HepG2 (cell line): ENCODE measurements around the gene MTOR. TPM values are rescaled to one million over a fixed set of nuclear protein-coding genes. Genes with fewer than 3 reads are reported as not detected.

Experiments used
- ATAC-seq: fragments of 200-7000 bp; cut with Tn5 transposase; 3 replicates; pipeline ENCODE4 v1.9.1; 2020; ENCODE audit warnings: mild to moderate bottlenecking, moderate library complexity
- BruUV-seq: library from RNA; stranded (reverse); fragments of 400-500 nt; replicated peaks from 2 replicates; lab custom pipeline; 2021; lab: Mats Ljungman, UMichigan
- CTCF ChIA-PET: fragments of 300-600 bp; formaldehyde crosslinking; extraction: SDS; loops from one replicate; lab custom pipeline; 2021; ENCODE audit warnings: low total read pairs, inconsistent platforms, low intra/inter-chr PET ratio; lab: Yijun Ruan, JAX
- POLR2A ChIA-PET: fragments of 350-600 bp; sonication (Branson Sonifier 250); formaldehyde crosslinking; loops from one replicate; lab custom pipeline; 2020; ENCODE audit warnings: antibody characterized with exemption, inconsistent platforms; lab: Yijun Ruan, JAX
- DNase-seq: peaks from one replicate; pipeline ENCODE4 v3.0.0-alpha.2; 2015; ENCODE audit warnings: low spot score
- FAIRE-seq: peaks from 3 replicates; lab custom pipeline; 2011; peaks lifted over from hg19 to GRCh38; lab: Jason Lieb, UNC
- H2AFZ ChIP-seq: one replicate; pipeline ENCODE4 v1.6.1; 2011; ENCODE audit warnings: low read length, inconsistent platforms
- H3K27ac ChIP-seq: fragments of 300-600 bp; 3 replicates; pipeline ENCODE4 v1.8.0; 2011; ENCODE audit warnings: mixed run types, mild to moderate bottlenecking, mixed read lengths, low read length, inconsistent platforms; ENCODE audit not compliant: insufficient read depth; ENCODE audit errors: extremely low read length
- H3K27me3 ChIP-seq, 2 experiments: fragments of 200-600 bp in 1 of 2; 2 replicates in 1 of 2; 3 replicates in 1 of 2; pipeline versions ENCODE4 v1.6.0 to v1.8.0; 2011; ENCODE audit warnings: low read length in 2 of 2, mild to moderate bottlenecking in 2 of 2, moderate library complexity in 2 of 2, inconsistent platforms in 1 of 2; ENCODE audit not compliant: insufficient read depth in 2 of 2, control insufficient read depth in 1 of 2
- H3K36me3 ChIP-seq, 2 experiments: fragments of 200-600 bp in 1 of 2; replicated peaks in 1 of 2; 2 replicates in 1 of 2; 3 replicates in 1 of 2; pipeline versions ENCODE4 v1.5.1 to v1.8.0; 2011; ENCODE audit warnings: low read length in 2 of 2, inconsistent platforms in 1 of 2; ENCODE audit not compliant: insufficient read depth in 2 of 2, control insufficient read depth in 1 of 2
- H3K4me1 ChIP-seq: 2 replicates; pipeline ENCODE4 v1.5.1; 2012; ENCODE audit warnings: low read length, inconsistent platforms; ENCODE audit not compliant: insufficient read depth
- H3K4me2 ChIP-seq: 2 replicates; pipeline ENCODE4 v1.6.0; 2011; ENCODE audit warnings: low read depth, low read length, inconsistent platforms
- H3K4me3 ChIP-seq, 3 experiments: fragments of 200-600 bp in 1 of 3; sonication (generic), shearing (Covaris generic) in 1 of 3; replicated peaks in 1 of 3; 2 replicates each; pipeline ENCODE4 v1.5.1; 2011 to 2016; ENCODE audit warnings: low read length in 3 of 3, inconsistent platforms in 2 of 3, low read depth in 2 of 3, mild to moderate bottlenecking in 2 of 3, control low read depth in 1 of 3, mixed read lengths in 1 of 3; ENCODE audit not compliant: insufficient read depth in 1 of 3
- H3K79me2 ChIP-seq: one replicate; pipeline ENCODE4 v1.6.1; 2011; ENCODE audit warnings: low read length, inconsistent platforms; ENCODE audit not compliant: insufficient read depth
- H3K9ac ChIP-seq: 2 replicates; pipeline ENCODE4 v1.6.0; 2011; ENCODE audit warnings: mild to moderate bottlenecking, low read depth, low read length, inconsistent platforms; ENCODE audit not compliant: insufficient read depth
- H3K9me3 ChIP-seq: 2 replicates; pipeline ENCODE4 v1.5.1; 2012; ENCODE audit warnings: mild to moderate bottlenecking, low read length
- H4K20me1 ChIP-seq: 2 replicates; pipeline ENCODE4 v1.6.0; 2011; ENCODE audit warnings: inconsistent platforms, mild to moderate bottlenecking, low read length, moderate library complexity; ENCODE audit not compliant: insufficient read depth
- ELF1 ChIP-seq: sonication (generic); formaldehyde crosslinking; IDR thresholded peaks from 2 replicates; pipeline ENCODE4 v1.4.0; 2020; ENCODE audit warnings: missing genetic modification reagents
- HDAC1 ChIP-seq: sonication (generic); formaldehyde crosslinking; IDR thresholded peaks from 2 replicates; pipeline ENCODE4 v1.5.1; 2020; ENCODE audit warnings: mild to moderate bottlenecking, missing genetic modification reagents
- MAFG ChIP-seq: sonication (generic); formaldehyde crosslinking; IDR thresholded peaks from 2 replicates; pipeline ENCODE4 v1.5.1; 2020; ENCODE audit warnings: mild to moderate bottlenecking, missing genetic modification reagents
- MIER2 ChIP-seq: IDR thresholded peaks from 2 replicates; pipeline ENCODE4 v1.6.1; 2016; ENCODE audit warnings: missing biosample characterization, missing genetic modification reagents
- MTF1 ChIP-seq: sonication (generic); formaldehyde crosslinking; IDR thresholded peaks from 2 replicates; pipeline ENCODE4 v1.5.0; 2020; ENCODE audit warnings: missing genetic modification reagents
- NFKB2 ChIP-seq: sonication (generic); formaldehyde crosslinking; IDR thresholded peaks from 2 replicates; pipeline ENCODE4 v1.4.0; 2020; ENCODE audit warnings: missing genetic modification reagents, borderline replicate concordance
- NFKBIZ ChIP-seq: IDR thresholded peaks from 2 replicates; pipeline ENCODE4 v1.6.1; 2018; ENCODE audit warnings: missing genetic modification reagents, missing compliant biosample characterization
- SETDB1 ChIP-seq: sonication (generic); formaldehyde crosslinking; IDR thresholded peaks from 2 replicates; pipeline ENCODE4 v1.5.1; 2020; ENCODE audit warnings: missing genetic modification reagents, mild to moderate bottlenecking, borderline replicate concordance
- SIX4 ChIP-seq: sonication (generic); formaldehyde crosslinking; IDR thresholded peaks from 2 replicates; pipeline ENCODE4 v1.4.0; 2020; ENCODE audit warnings: missing genetic modification reagents
- SMAD9 ChIP-seq: sonication (generic); formaldehyde crosslinking; IDR thresholded peaks from 2 replicates; pipeline ENCODE4 v1.5.1; 2020; ENCODE audit warnings: mild to moderate bottlenecking, missing genetic modification reagents
- ZNF572 ChIP-seq: sonication (generic); formaldehyde crosslinking; IDR thresholded peaks from 2 replicates; pipeline ENCODE4 v1.5.1; 2020; ENCODE audit warnings: mild to moderate bottlenecking, missing genetic modification reagents
- ZNF703 ChIP-seq: sonication (generic); formaldehyde crosslinking; IDR thresholded peaks from 2 replicates; pipeline ENCODE4 v1.5.1; 2020; ENCODE audit warnings: missing genetic modification reagents, mild to moderate bottlenecking, moderate library complexity, borderline replicate concordance
- WGBS: methylation state at CpG from one replicate; pipeline ENCODE4 v1.1.6; 2017; ENCODE audit warnings: low lambda C conversion rate; 5-methylcytosine and 5-hydroxymethylcytosine counted together
- in situ Hi-C: cut with HindIII; loops from 2 replicates; pipeline ENCODE4 v1.10.0; 2017; ENCODE audit warnings: low pct_unique_long_range_greater_than_20kb; ENCODE audit not compliant: extremely low pct_ligation_motif_present
- intact Hi-C: fragments of 100-400 bp; cut with micrococcal nuclease; formaldehyde crosslinking; loops from one replicate; pipeline ENCODE4 v1.10.0; 2022; ENCODE audit not compliant: unreplicated experiment
- polyA plus RNA-seq, 8 experiments: library from polyadenylated mRNA; depleted of rRNA in 3 of 8; stranded (reverse) in 7 of 8; unstranded in 1 of 8; fragments of >200 nt; fragmentation: Illumina TruSeq in 4 of 8; extraction: Trizol in 4 of 8; gene quantifications; 2 replicates each; pipeline versions ENCODE4 v1.2.1 to v1.2.3, GENCODE V29; 2011 to 2016; ENCODE audit warnings: low read depth in 4 of 8, missing spikeins in 1 of 8, mixed read lengths in 1 of 8; ENCODE audit not compliant: insufficient read depth in 1 of 8
- total RNA-seq, 5 experiments: library from RNA; depleted of rRNA; stranded (reverse); fragments of >200 nt; fragmentation: Illumina TruSeq; extraction: Trizol; gene quantifications; 2 replicates each; pipeline ENCODE4 v1.2.3, GENCODE V29; 2016; ENCODE audit warnings: low read depth in 1 of 5
- TF ChIP-seq, protein P1 (sequence below): sonication (generic); IDR thresholded peaks from 2 replicates; pipeline ENCODE4 v1.6.1; 2016; ENCODE audit warnings: low read depth, borderline replicate concordance
- TF ChIP-seq, protein P2 (sequence below): sonication (generic); formaldehyde crosslinking; IDR thresholded peaks from 2 replicates; pipeline ENCODE4 v1.4.0; 2020; ENCODE audit warnings: mild to moderate bottlenecking, missing genetic modification reagents
- TF ChIP-seq, protein P3 (sequence below): sonication (generic); formaldehyde crosslinking; IDR thresholded peaks from 2 replicates; pipeline ENCODE4 v1.8.0; 2022; ENCODE audit warnings: mild to moderate bottlenecking, missing genetic modification reagents, moderate library complexity

The MTOR gene
- total and polyA plus RNA-seq, 2 of the 13 experiments (the other 11 are each of a cell fraction or from before 2014, with no cell fraction given) = 24.6 to 34.6 TPM

DNA sequence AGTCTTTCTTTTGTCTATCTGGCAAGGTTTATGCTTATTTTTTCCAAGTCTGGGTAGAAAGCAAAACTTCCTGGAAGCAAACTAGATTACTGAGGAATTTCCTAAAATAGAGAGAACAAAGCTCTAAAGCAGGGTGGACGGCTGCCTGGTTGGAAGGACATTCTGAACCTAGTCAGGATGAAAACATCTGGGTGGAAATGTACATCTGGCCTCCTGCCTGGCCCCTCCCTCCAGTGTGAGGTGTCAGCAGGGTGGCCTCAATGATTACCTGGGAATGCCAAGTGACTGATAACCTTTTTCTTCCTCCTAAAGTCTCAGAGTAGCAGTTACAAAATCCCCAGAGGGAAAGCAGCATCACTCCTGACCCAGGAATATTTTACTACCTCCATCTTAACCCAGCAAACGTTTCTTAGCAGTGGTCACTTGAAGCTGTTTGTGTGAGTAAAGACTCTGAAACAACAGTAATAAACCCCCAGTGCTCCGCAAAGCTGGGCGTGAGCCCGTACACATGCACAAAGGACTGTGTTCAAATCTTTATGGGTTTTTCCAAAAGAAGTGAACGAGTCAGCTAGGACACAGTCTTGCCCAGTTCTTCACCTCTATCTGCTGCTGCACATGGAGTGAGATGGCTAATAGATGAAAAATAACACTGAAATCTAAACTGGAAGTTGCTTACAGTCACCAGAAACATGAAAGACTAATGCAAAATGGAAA is 54.3 kb downstream of the MTOR start:
- Histone ChIP-seq H3K4me2 (no peak overlapping the region), H3K27ac (no peak overlapping the region), H3K27me3 (no peaks in the 10 kb centered on the region), H3K9me3 (no peaks in the 10 kb centered on the region), H2AFZ (no peak overlapping the region), H3K4me3 (no peak overlapping the region), H3K36me3 (peaks cover 19 to 76% of the 10 kb centered on the region in 2 experiments), H3K4me1 (peaks cover 19% of the 10 kb centered on the region), H3K79me2 (no peaks in the 10 kb centered on the region), H3K9ac (no peak overlapping the region), H4K20me1 (no peaks in the 10 kb centered on the region)
- no TSS peak for BruUV-seq
- FAIRE-seq = no peak
- in situ Hi-C loops = no loop called here
- ChIA-PET POLR2A (no interaction called here), CTCF (no interaction called here)
- DNase-seq = no peak
- 97% methylated on average over 6 of the region's 6 CpGs for WGBS
- ATAC-seq = no peak
- intact Hi-C loops = no loop called here
- TF ChIP-seq, protein P1, sequence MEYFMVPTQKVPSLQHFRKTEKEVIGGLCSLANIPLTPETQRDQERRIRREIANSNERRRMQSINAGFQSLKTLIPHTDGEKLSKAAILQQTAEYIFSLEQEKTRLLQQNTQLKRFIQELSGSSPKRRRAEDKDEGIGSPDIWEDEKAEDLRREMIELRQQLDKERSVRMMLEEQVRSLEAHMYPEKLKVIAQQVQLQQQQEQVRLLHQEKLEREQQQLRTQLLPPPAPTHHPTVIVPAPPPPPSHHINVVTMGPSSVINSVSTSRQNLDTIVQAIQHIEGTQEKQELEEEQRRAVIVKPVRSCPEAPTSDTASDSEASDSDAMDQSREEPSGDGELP = no peak
- TF ChIP-seq SIX4 (CRISPR knock-in tag) = no peak
- TF ChIP-seq SMAD9 (CRISPR knock-in tag) = no peak
- TF ChIP-seq NFKB2 (CRISPR knock-in tag) = no peak
- TF ChIP-seq ZNF572 (CRISPR knock-in tag) = no peak
- no peak for TF ChIP-seq MTF1
- TF ChIP-seq, protein P2, sequence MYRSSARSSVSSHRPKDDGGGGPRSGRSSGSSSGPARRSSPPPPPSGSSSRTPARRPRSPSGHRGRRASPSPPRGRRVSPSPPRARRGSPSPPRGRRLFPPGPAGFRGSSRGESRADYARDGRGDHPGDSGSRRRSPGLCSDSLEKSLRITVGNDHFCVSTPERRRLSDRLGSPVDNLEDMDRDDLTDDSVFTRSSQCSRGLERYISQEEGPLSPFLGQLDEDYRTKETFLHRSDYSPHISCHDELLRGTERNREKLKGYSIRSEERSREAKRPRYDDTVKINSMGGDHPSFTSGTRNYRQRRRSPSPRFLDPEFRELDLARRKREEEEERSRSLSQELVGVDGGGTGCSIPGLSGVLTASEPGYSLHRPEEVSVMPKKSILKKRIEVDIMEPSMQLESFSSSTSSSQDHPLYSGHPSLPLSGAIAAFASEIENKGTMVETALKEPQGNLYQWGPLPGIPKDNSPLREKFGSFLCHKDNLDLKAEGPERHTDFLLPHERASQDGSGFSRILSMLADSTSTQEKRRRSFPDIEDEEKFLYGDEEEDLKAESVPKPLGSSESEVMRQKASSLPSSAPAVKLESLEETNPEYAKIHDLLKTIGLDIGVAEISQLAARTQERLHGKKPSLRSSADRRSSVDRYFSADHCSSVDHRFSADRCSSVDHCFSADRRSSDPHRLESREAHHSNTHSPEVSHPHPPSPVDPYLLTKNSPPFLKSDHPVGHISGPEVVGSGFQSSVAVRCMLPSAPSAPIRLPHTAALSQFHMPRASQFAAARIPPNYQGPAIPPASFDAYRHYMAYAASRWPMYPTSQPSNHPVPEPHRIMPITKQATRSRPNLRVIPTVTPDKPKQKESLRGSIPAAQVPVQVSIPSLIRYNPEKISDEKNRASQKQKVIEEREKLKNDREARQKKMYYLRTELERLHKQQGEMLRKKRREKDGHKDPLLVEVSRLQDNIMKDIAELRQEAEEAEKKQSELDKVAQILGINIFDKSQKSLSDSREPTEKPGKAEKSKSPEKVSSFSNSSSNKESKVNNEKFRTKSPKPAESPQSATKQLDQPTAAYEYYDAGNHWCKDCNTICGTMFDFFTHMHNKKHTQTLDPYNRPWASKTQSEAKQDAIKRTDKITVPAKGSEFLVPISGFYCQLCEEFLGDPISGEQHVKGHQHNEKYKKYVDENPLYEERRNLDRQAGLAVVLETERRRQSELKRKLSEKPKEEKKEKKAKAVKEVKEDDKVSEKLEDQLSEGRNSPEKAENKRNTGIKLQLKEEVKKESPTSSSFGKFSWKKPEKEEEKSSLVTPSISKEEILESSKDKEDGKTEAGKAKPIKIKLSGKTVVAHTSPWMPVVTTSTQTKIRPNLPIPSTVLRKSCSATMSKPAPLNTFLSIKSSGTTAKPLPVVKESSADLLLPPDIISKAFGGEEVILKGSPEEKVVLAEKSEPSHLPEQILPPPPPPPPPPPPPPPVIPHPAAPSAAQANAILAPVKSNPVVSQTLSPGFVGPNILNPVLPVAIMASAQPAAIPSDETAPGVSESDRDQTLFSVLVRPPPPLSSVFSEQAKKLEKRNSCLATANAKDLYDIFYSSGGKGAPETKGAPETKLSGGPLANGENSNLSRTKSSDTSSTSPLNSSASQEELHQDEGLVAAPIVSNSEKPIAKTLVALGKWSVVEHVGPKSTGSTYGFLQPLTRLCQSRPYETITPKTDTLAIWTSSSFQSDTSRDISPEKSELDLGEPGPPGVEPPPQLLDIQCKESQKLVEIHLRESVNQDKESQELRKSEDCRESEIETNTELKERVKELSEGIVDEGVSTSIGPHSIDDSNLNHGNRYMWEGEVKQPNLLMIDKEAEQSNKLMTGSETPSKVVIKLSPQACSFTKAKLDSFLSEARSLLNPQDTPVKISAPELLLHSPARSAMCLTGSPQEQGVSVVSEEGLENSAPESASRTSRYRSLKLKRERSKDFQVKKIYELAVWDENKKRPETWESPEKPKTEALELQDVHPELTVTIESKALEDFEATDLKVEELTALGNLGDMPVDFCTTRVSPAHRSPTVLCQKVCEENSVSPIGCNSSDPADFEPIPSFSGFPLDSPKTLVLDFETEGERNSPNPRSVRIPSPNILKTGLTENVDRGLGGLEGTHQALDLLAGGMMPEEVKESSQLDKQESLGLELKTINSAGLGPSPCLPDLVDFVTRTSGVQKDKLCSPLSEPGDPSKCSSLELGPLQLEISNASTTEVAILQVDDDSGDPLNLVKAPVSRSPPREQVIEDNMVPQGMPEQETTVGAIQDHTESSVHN (CRISPR knock-in tag) = no peak
- no peak for TF ChIP-seq MIER2
- no peak for TF ChIP-seq ELF1
- no peak for TF ChIP-seq HDAC1 (CRISPR knock-in tag)
- no peak for TF ChIP-seq NFKBIZ (CRISPR knock-in tag)
- TF ChIP-seq MAFG = no peak
- no peak for TF ChIP-seq ZNF703 (CRISPR knock-in tag)
- no peak for TF ChIP-seq SETDB1 (CRISPR knock-in tag)
- TF ChIP-seq, protein P3, sequence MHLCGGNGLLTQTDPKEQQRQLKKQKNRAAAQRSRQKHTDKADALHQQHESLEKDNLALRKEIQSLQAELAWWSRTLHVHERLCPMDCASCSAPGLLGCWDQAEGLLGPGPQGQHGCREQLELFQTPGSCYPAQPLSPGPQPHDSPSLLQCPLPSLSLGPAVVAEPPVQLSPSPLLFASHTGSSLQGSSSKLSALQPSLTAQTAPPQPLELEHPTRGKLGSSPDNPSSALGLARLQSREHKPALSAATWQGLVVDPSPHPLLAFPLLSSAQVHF (CRISPR knock-in tag) = no peak
